H1 (cell line): ENCODE measurements around the gene F7. TPM values are rescaled to one million over a fixed set of nuclear protein-coding genes. Genes with fewer than 3 reads are reported as not detected.
"Not testable (repeated sequence)": the region's sequence is repeated elsewhere in the genome, so short reads cannot be mapped to it uniquely, and the experiment has no call there.

Source experiments
- CTCF ChIA-PET: fragments of 300-600 bp; sonication (Branson Sonifier 250); formaldehyde crosslinking; loops from one replicate; lab custom pipeline; 2021; ENCODE audit not compliant: partially characterized antibody; lab: Charles Lee
- POLR2A ChIA-PET: fragments of 300-600 bp; sonication (Branson Sonifier 250); formaldehyde crosslinking; loops from one replicate; lab custom pipeline; 2021; ENCODE audit warnings: inconsistent platforms; ENCODE audit not compliant: partially characterized antibody; lab: Charles Lee
- DNase-seq, 2 experiments: peaks; one replicate each; pipeline versions ENCODE4 v3.0.0 to v3.0.0-alpha.2; 2010 to 2022; ENCODE audit warnings: low spot score in 2 of 2, low read depth in 1 of 2, mixed read lengths in 1 of 2
- FAIRE-seq: peaks from 2 replicates; lab custom pipeline; 2011; peaks lifted over from hg19 to GRCh38; lab: Jason Lieb, UNC
- H2AFZ ChIP-seq: 2 replicates; pipeline ENCODE4 v1.8.1; 2012; ENCODE audit warnings: low read length, inconsistent platforms
- H2AK5ac ChIP-seq: 2 replicates; pipeline ENCODE4 v1.6.1; 2013; ENCODE audit warnings: low read depth, low read length
- H2BK120ac ChIP-seq: replicated peaks from 2 replicates; pipeline ENCODE3; 2013; ENCODE audit warnings: low read depth, low read length, inconsistent platforms
- H2BK12ac ChIP-seq: 2 replicates; pipeline ENCODE4 v1.6.1; 2013; ENCODE audit warnings: low read depth, low read length
- H2BK15ac ChIP-seq: 2 replicates; pipeline ENCODE4 v1.6.1; 2013; ENCODE audit warnings: low read length
- H2BK20ac ChIP-seq: 2 replicates; pipeline ENCODE4 v1.6.1; 2013; ENCODE audit warnings: low read length
- H2BK5ac ChIP-seq: 2 replicates; pipeline ENCODE4 v1.6.1; 2013; ENCODE audit warnings: low read depth, low read length
- H3K14ac ChIP-seq: 2 replicates; pipeline ENCODE4 v1.6.1; 2013; ENCODE audit warnings: inconsistent platforms; ENCODE audit not compliant: insufficient read length
- H3K18ac ChIP-seq: 2 replicates; pipeline ENCODE4 v1.6.1; 2013; ENCODE audit warnings: low read length; ENCODE audit errors: extremely low read depth
- H3K23ac ChIP-seq: 2 replicates; pipeline ENCODE4 v1.6.1; 2013; ENCODE audit warnings: inconsistent platforms; ENCODE audit not compliant: insufficient read length
- H3K23me2 ChIP-seq: 2 replicates; pipeline ENCODE4 v1.6.1; 2013; ENCODE audit warnings: low read depth, low read length
- H3K27ac ChIP-seq: 2 replicates; pipeline ENCODE4 v1.6.1; 2011; ENCODE audit warnings: low read depth, low read length, inconsistent platforms
- H3K27me3 ChIP-seq, 4 experiments: replicated peaks in 1 of 4; 1 replicate in 1 of 4; 2 replicates in 3 of 4; pipeline versions ENCODE4 v1.6.1 to v1.8.1; 2011 to 2013; ENCODE audit warnings: low read length in 3 of 4, mild to moderate bottlenecking in 3 of 4, inconsistent platforms in 2 of 4, mixed read lengths in 2 of 4, moderate library complexity in 1 of 4; ENCODE audit not compliant: control insufficient read depth in 3 of 4, insufficient read depth in 3 of 4; ENCODE audit errors: extremely low read depth in 1 of 4
- H3K36me3 ChIP-seq, 4 experiments: 2 replicates each; pipeline versions ENCODE4 v1.6.1 to v1.8.1; 2011 to 2013; ENCODE audit warnings: mild to moderate bottlenecking in 4 of 4, low read length in 3 of 4, moderate library complexity in 2 of 4, control low read depth in 1 of 4, inconsistent platforms in 1 of 4; ENCODE audit not compliant: insufficient read depth in 4 of 4, control insufficient read depth in 2 of 4
- H3K4ac ChIP-seq: replicated peaks from 2 replicates; pipeline ENCODE3; 2013; ENCODE audit warnings: low read length, low read depth, mixed read lengths, inconsistent platforms; ENCODE audit not compliant: insufficient read length
- H3K4me1 ChIP-seq, 4 experiments: replicated peaks in 1 of 4; 1 replicate in 1 of 4; 2 replicates in 3 of 4; pipeline versions ENCODE4 v1.6.1 to v1.8.1; 2011 to 2013; ENCODE audit warnings: low read length in 3 of 4, inconsistent platforms in 2 of 4, mixed read lengths in 1 of 4; ENCODE audit not compliant: insufficient read depth in 4 of 4, control insufficient read depth in 3 of 4
- H3K4me2 ChIP-seq, 2 experiments: 2 replicates each; pipeline versions ENCODE4 v1.6.1 to v1.8.1; 2011 to 2013; ENCODE audit warnings: low read depth in 2 of 2, low read length in 2 of 2, control low read depth in 1 of 2, inconsistent platforms in 1 of 2, mild to moderate bottlenecking in 1 of 2; ENCODE audit not compliant: insufficient read depth in 1 of 2
- H3K4me3 ChIP-seq, 4 experiments: fragments of 200-600, 300-600 bp in 1 of 4; sonication (generic), shearing (Covaris generic), sonication (Bioruptor Twin) in 1 of 4; 2 replicates each; pipeline versions ENCODE4 v1.5.1 to v1.8.1; 2011 to 2016; ENCODE audit warnings: low read length in 4 of 4, low read depth in 3 of 4, control low read depth in 2 of 4, inconsistent platforms in 2 of 4, mild to moderate bottlenecking in 2 of 4, mixed read lengths in 1 of 4, moderate library complexity in 1 of 4; ENCODE audit not compliant: insufficient read depth in 2 of 4; ENCODE audit errors: extremely low read depth in 1 of 4
- H3K56ac ChIP-seq: replicated peaks from 2 replicates; pipeline ENCODE3; 2013; ENCODE audit warnings: low read depth, mild to moderate bottlenecking, mixed read lengths, low read length, inconsistent platforms; ENCODE audit not compliant: insufficient read length
- H3K79me1 ChIP-seq: 2 replicates; pipeline ENCODE4 v1.6.1; 2013; ENCODE audit warnings: low read depth, low read length, control low read depth
- H3K79me2 ChIP-seq, 2 experiments: 2 replicates each; pipeline versions ENCODE4 v1.6.1 to v1.8.1; 2012 to 2013; ENCODE audit warnings: low read length in 2 of 2, mild to moderate bottlenecking in 2 of 2, inconsistent platforms in 1 of 2; ENCODE audit not compliant: insufficient read depth in 2 of 2, control insufficient read depth in 1 of 2
- H3K9ac ChIP-seq, 4 experiments: replicated peaks in 1 of 4; 1 replicate in 1 of 4; 2 replicates in 3 of 4; pipeline versions ENCODE4 v1.6.1 to v1.8.1; 2011 to 2013; ENCODE audit warnings: low read depth in 3 of 4, low read length in 3 of 4, control low read depth in 2 of 4, mild to moderate bottlenecking in 2 of 4, moderate library complexity in 2 of 4, inconsistent platforms in 1 of 4; ENCODE audit errors: extremely low read depth in 1 of 4
- H3K9me3 ChIP-seq, 2 experiments: 2 replicates each; pipeline versions ENCODE4 v1.6.1 to v1.8.1; 2012 to 2013; ENCODE audit warnings: mild to moderate bottlenecking in 2 of 2, moderate library complexity in 2 of 2, control low read depth in 1 of 2, inconsistent platforms in 1 of 2, low read depth in 1 of 2, low read length in 1 of 2, mixed read lengths in 1 of 2; ENCODE audit not compliant: insufficient read depth in 2 of 2
- H4K20me1 ChIP-seq, 2 experiments: replicated peaks in 1 of 2; 2 replicates each; pipeline versions ENCODE3 to v1.8.1; 2011 to 2013; ENCODE audit warnings: inconsistent platforms in 2 of 2, low read length in 2 of 2, mild to moderate bottlenecking in 1 of 2; ENCODE audit not compliant: insufficient read depth in 2 of 2, control insufficient read depth in 1 of 2
- H4K5ac ChIP-seq: 2 replicates; pipeline ENCODE4 v1.6.1; 2013; ENCODE audit warnings: low read length, low read depth, mixed read lengths, inconsistent platforms; ENCODE audit not compliant: insufficient read length
- H4K8ac ChIP-seq: 2 replicates; pipeline ENCODE4 v1.8.0; 2013; ENCODE audit warnings: mild to moderate bottlenecking, moderate library complexity, low read length, inconsistent platforms; ENCODE audit not compliant: insufficient read depth; ENCODE audit errors: extremely low read depth
- H4K91ac ChIP-seq: replicated peaks from 2 replicates; pipeline ENCODE3; 2013; ENCODE audit warnings: low read length, mixed read lengths, inconsistent platforms; ENCODE audit not compliant: insufficient read length
- WGBS, 2 experiments: shearing (Covaris generic) in 1 of 2; methylation state at CpG; one replicate each; pipeline versions ENCODE4 v1.1.6 to v1.1.7; 2013 to 2015; ENCODE audit warnings: low lambda C conversion rate in 2 of 2, mixed read lengths in 2 of 2, inconsistent platforms in 1 of 2, low coverage in 1 of 2, missing lambda C conversion rate in 1 of 2; ENCODE audit not compliant: insufficient replicate concordance in 2 of 2, insufficient coverage in 1 of 2, insufficient read length in 1 of 2; ENCODE audit errors: extremely low coverage in 1 of 2, missing lambda C conversion rate in 1 of 2; 5-methylcytosine and 5-hydroxymethylcytosine counted together
- polyA plus RNA-seq, 7 experiments: library from polyadenylated mRNA; depleted of rRNA in 3 of 7; stranded (reverse) in 5 of 7; unstranded in 2 of 7; fragments of >200 nt in 5 of 7; fragments of 200-250 nt in 2 of 7; gene quantifications; 1 replicate in 5 of 7; 2 replicates in 1 of 7; 4 replicates in 1 of 7; pipeline versions ENCODE4 v1.2.1 to v1.2.3, GENCODE V29; 2011 to 2013; ENCODE audit warnings: missing spikeins in 2 of 7, mixed read lengths in 2 of 7
- total RNA-seq: library from RNA; stranded (reverse); fragmentation: NEBNext Ultra II Directional; extraction: Animal tissue kit (Norgen Biotek cat#: 25700); gene quantifications from 2 replicates; pipeline ENCODE4 v1.2.1, GENCODE V29; 2021

Gene F7
- total and polyA plus RNA-seq, 2 of the 8 experiments (the other 6 are each of a cell fraction or from before 2014, with no cell fraction given): 0.43 to 0.98 TPM

- H4K91ac ChIP-seq, H2BK5ac ChIP-seq, H2BK120ac ChIP-seq, H3K27me3 ChIP-seq, H3K36me3 ChIP-seq, H3K4me2 ChIP-seq, H3K14ac ChIP-seq, H2AFZ ChIP-seq, H3K18ac ChIP-seq, H4K5ac ChIP-seq, FAIRE-seq, H3K4ac ChIP-seq, H4K8ac ChIP-seq, H3K23ac ChIP-seq, H2AK5ac ChIP-seq, H4K20me1 ChIP-seq, H3K79me1 ChIP-seq, H3K79me2 ChIP-seq, H3K23me2 ChIP-seq, H3K9me3 ChIP-seq, CTCF ChIA-PET, H2BK20ac ChIP-seq, H3K9ac ChIP-seq, H2BK15ac ChIP-seq, H2BK12ac ChIP-seq, H3K27ac ChIP-seq, DNase-seq, H3K4me3 ChIP-seq, H3K56ac ChIP-seq: not testable (repeated sequence)
- WGBS, 2 experiments: 80% methylated on average over 1 of the region's 13 CpGs; no CpG with 5 or more reads in 1 of the 2 experiments
- peaks cover 0 to 22% (median 14%) of the 10 kb centered on the region in 4 experiments; a peak in 6 of 7 replicates for H3K4me1 ChIP-seq
- POLR2A ChIA-PET: interaction anchor here (0.6 to 1.2 kb wide), 3 partner anchors 13 to 612 kb away, joined by 3 to 7 read pairs (median 5); no protein-coding TSS in a partner anchor
These were observed 56.4 kb downstream of the F7 start for GRCh38 chr13:113161975-113162374.
